CD4-positive, alpha-beta T cell (primary cell): Measurements from ENCODE around the gene DCDC2C. TPM values are rescaled to one million over a fixed set of nuclear protein-coding genes. Genes with fewer than 3 reads are reported as not detected.

Experiments
- ATAC-seq: fragments of 200-7000 bp; cut with Tn5 transposase; one replicate; pipeline ENCODE4 v1.10.0; 2022; ENCODE audit warnings: mild to moderate bottlenecking; ENCODE audit not compliant: poor library complexity
- CTCF ChIA-PET: fragments of 350-600 bp; sonication (Branson Sonifier 250); formaldehyde crosslinking; loops from one replicate; lab custom pipeline; 2021; ENCODE audit warnings: antibody characterized with exemption, inconsistent platforms; lab: Charles Lee
- POLR2A ChIA-PET: fragments of 350-600 bp; sonication (Branson Sonifier 250); formaldehyde crosslinking; loops from one replicate; lab custom pipeline; 2021; ENCODE audit warnings: antibody characterized with exemption, inconsistent platforms; lab: Charles Lee
- DNase-seq, 14 experiments: peaks; one replicate each; pipeline ENCODE4 v3.0.0-alpha.2; 2013 to 2020; ENCODE audit warnings: mixed read lengths in 2 of 14
- H3K27ac ChIP-seq, 2 donors: one replicate each; pipeline versions ENCODE4 v1.5.1 to v1.7.0; 2013; ENCODE audit warnings: low read length in 2 of 2, low read depth in 1 of 2, mild to moderate bottlenecking in 1 of 2
- H3K27me3 ChIP-seq, 2 experiments: 1 replicate in 1 of 2; 2 replicates in 1 of 2; pipeline versions ENCODE4 v1.6.1 to v1.7.0; 2013; ENCODE audit warnings: low read length in 2 of 2, control low read depth in 1 of 2, mild to moderate bottlenecking in 1 of 2, moderate library complexity in 1 of 2; ENCODE audit not compliant: insufficient read depth in 2 of 2, control insufficient read depth in 1 of 2
- H3K36me3 ChIP-seq: one replicate; pipeline ENCODE4 v1.6.1; 2013; ENCODE audit warnings: low read length, control low read depth; ENCODE audit not compliant: insufficient read depth
- H3K4me1 ChIP-seq: one replicate; pipeline ENCODE4 v1.6.1; 2013; ENCODE audit warnings: low read length, control low read depth; ENCODE audit not compliant: insufficient read depth
- H3K4me3 ChIP-seq: one replicate; pipeline ENCODE4 v1.5.1; 2013; ENCODE audit warnings: mild to moderate bottlenecking, low read length, moderate library complexity
- H3K9me3 ChIP-seq, 2 experiments: 1 replicate in 1 of 2; 2 replicates in 1 of 2; pipeline versions ENCODE4 v1.6.1 to v1.7.0; 2013; ENCODE audit warnings: low read length in 2 of 2, mild to moderate bottlenecking in 2 of 2, control low read depth in 1 of 2, moderate library complexity in 1 of 2; ENCODE audit not compliant: control insufficient read depth in 1 of 2, insufficient read depth in 1 of 2
- H3K27ac Mint-ChIP-seq: one replicate; pipeline ENCODE4 v1.8.0; 2020; ENCODE audit warnings: mixed read lengths
- H3K27me3 Mint-ChIP-seq: one replicate; pipeline ENCODE4 v1.8.0; 2021; ENCODE audit warnings: mixed read lengths
- H3K36me3 Mint-ChIP-seq: one replicate; pipeline ENCODE4 v1.8.0; 2021; ENCODE audit warnings: low read depth, mixed read lengths
- H3K4me1 Mint-ChIP-seq: one replicate; pipeline ENCODE4 v1.8.0; 2021; ENCODE audit warnings: low read depth, mixed read lengths
- H3K4me3 Mint-ChIP-seq: one replicate; pipeline ENCODE4 v1.8.0; 2020; ENCODE audit warnings: mild to moderate bottlenecking, mixed read lengths
- H3K9me3 Mint-ChIP-seq: one replicate; pipeline ENCODE4 v1.8.0; 2020; ENCODE audit warnings: mixed read lengths
- CTCF ChIP-seq: fragments of 200-600 bp; IDR thresholded peaks from one replicate; pipeline ENCODE4 v1.8.0; 2022; ENCODE audit warnings: antibody characterized with exemption, mild to moderate bottlenecking
- intact Hi-C, 2 experiments: fragments of 100-400 bp; cut with DNase I in 1 of 2; cut with micrococcal nuclease in 1 of 2; formaldehyde crosslinking; loops; one replicate each; pipeline versions ENCODE4 v1.15.1 to v1.9.0; 2023 to 2025; cut with DNase I, micrococcal nuclease
- total RNA-seq, 174 experiments: library from RNA in 2 of 174; stranded (reverse) in 2 of 174; gene quantifications; one replicate each; pipeline ENCODE4 v1.2.3 and lab custom pipeline; 2021 to 2026

Gene DCDC2C
- total RNA-seq, 2 experiments from 2014 or later: not detected

GRCh38 chr2:3742743-3743508 is 39.6 kb downstream of the DCDC2C start:
- H3K4me1 Mint-ChIP-seq: no peaks in the 10 kb centered on the region
- ChIA-PET CTCF (no interaction called here), POLR2A (no interaction called here)
- no peaks in the 10 kb centered on the region for H3K36me3 ChIP-seq
- no peak overlapping the region for H3K4me3 Mint-ChIP-seq
- intact Hi-C loops: no loop called here
- H3K4me1 ChIP-seq: no peaks in the 10 kb centered on the region
- H3K36me3 Mint-ChIP-seq: no peaks in the 10 kb centered on the region
- H3K4me3 ChIP-seq: no peak overlapping the region
- TF ChIP-seq CTCF: no peak
- H3K27me3 ChIP-seq: peaks cover 0 to 4% of the 10 kb centered on the region in 2 experiments
- DNase-seq (no peak), ATAC-seq (no peak)
- no peaks in the 10 kb centered on the region for H3K9me3 Mint-ChIP-seq
- H3K27ac ChIP-seq: no peak overlapping the region
- H3K27ac Mint-ChIP-seq: no peak overlapping the region
- peaks cover 0 to 13% of the 10 kb centered on the region in 2 experiments for H3K9me3 ChIP-seq
- H3K27me3 Mint-ChIP-seq: peaks cover 39% of the 10 kb centered on the region

- CTCF ChIA-PET: no interaction called here
- no peaks in the 10 kb centered on the region for H3K9me3 Mint-ChIP-seq
- no peak for DNase-seq
- H3K27me3 Mint-ChIP-seq: peaks cover 36% of the 10 kb centered on the region
- Histone ChIP-seq H3K9me3 (peaks cover 0 to 13% of the 10 kb centered on the region in 2 experiments), H3K27me3 (peaks cover 0 to 4% of the 10 kb centered on the region in 2 experiments), H3K36me3 (no peaks in the 10 kb centered on the region), H3K4me3 (no peak overlapping the region), H3K4me1 (no peaks in the 10 kb centered on the region), H3K27ac (no peak overlapping the region)
- H3K4me3 Mint-ChIP-seq: no peak overlapping the region
- no peak for TF ChIP-seq CTCF
- intact Hi-C loops: no loop called here
- no peaks in the 10 kb centered on the region for H3K4me1 Mint-ChIP-seq
- POLR2A ChIA-PET: no interaction called here
- H3K27ac Mint-ChIP-seq: no peak overlapping the region
- no peaks in the 10 kb centered on the region for H3K36me3 Mint-ChIP-seq
- no peak for ATAC-seq
Observed at GRCh38 chr2:3743951-3744555, 40.7 kb downstream of the DCDC2C start.

GRCh38 chr2:3745920-3746319 is 42.5 kb downstream of the DCDC2C start:
- no peak overlapping the region for H3K4me3 Mint-ChIP-seq
- no peaks in the 10 kb centered on the region for H3K4me1 Mint-ChIP-seq
- ATAC-seq (no peak), DNase-seq (no peak)
- Histone ChIP-seq H3K4me1 (no peaks in the 10 kb centered on the region), H3K27ac (no peak overlapping the region), H3K27me3 (peaks cover 0 to 2% of the 10 kb centered on the region in 2 experiments), H3K4me3 (no peak overlapping the region), H3K9me3 (peaks cover 0 to 8% of the 10 kb centered on the region in 2 experiments), H3K36me3 (no peaks in the 10 kb centered on the region)
- H3K27me3 Mint-ChIP-seq: peaks cover 40% of the 10 kb centered on the region
- H3K27ac Mint-ChIP-seq: no peak overlapping the region
- H3K36me3 Mint-ChIP-seq: no peaks in the 10 kb centered on the region
- ChIA-PET CTCF (no interaction called here), POLR2A (no interaction called here)
- no peak for TF ChIP-seq CTCF
- intact Hi-C loops: no loop called here
- no peaks in the 10 kb centered on the region for H3K9me3 Mint-ChIP-seq
